Measurements from ENCODE around the gene C2CD2.
"Not testable (repeated sequence)": the region's sequence is repeated elsewhere in the genome, so short reads cannot be mapped to it uniquely, and the experiment has no call there.

C2CD2 gene

DNA sequence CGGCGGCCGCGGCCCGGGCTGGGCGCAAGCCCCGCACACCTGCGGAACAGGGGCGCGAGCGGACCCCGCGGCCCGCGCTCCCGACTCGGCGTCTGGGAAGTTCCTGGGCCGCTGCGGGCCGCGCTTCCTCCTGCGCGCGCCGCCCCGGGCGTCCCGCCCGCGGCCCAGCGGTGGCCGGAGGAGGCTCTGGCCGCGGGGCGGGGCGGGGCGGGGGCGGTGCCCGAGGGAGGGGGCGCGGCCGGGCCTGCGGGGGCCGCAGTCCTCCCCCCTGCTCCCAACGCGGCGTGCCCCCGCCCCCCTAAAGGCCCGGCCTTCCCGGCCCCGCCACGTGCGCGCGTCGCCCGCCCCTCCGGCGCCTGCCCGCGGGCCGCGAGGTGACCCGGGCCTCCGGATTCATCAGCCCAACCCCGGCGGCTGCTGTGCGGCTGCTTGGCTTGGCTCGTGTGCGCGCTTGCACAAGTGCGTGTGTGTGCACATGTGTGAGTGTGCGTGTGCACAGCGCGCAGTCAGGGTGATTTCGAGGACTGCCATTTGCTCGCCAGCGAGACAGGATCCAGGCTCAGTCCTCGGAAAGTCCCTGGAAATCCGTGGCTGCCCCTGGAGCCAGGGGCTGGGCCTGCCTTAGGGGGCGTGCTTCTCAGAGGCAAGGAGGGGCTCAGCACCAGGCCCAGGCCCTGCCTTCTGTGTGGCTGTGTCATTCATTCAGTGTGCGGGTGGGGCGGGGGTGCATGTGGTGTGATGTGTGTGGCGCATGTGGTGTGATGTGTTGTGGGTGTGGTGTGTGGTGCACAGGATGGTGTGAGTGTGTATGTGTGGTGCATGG lies at the start of gene C2CD2:
TSS of gene C2CD2 (minus strand) at position 188 of the 823 bp plus-strand sequence. CDS start 370 bp downstream, outside the sequence.
- DNase-seq (ENCODE audit: low spot score), result peak; percentile 42

GRCh38 chr21:42003051-42003461 lies 49.2 kb upstream of the C2CD2 start:
- DNase-seq (ENCODE audit: low spot score), result no peak

DNA sequence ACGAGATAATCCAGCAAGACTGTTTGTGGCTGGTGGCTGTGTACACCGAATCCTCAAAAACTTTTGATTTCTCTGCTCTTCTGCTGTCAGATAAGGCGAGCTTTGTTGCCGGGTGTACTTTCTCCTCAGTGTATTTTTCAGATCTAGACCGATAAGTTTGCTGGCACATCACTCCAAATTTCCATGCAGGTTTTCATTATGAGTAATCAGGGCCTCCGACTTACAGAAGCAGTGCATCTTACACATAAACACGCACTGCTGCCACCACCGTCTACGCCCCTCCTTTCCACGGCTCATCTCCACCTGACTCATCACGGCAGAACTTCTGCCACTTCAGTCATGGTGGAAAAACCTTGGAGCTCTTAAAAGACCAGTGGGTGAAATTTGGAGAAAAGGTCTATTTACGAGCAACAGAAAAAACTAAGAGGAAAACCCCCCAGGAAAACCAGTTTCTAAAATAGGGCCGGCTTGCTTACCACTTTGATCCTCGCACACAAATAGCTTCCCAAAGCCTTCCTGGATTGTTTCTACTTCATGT lies 48.7 kb upstream of the C2CD2 start:
- no peak for DNase-seq (ENCODE audit: low spot score)

DNA sequence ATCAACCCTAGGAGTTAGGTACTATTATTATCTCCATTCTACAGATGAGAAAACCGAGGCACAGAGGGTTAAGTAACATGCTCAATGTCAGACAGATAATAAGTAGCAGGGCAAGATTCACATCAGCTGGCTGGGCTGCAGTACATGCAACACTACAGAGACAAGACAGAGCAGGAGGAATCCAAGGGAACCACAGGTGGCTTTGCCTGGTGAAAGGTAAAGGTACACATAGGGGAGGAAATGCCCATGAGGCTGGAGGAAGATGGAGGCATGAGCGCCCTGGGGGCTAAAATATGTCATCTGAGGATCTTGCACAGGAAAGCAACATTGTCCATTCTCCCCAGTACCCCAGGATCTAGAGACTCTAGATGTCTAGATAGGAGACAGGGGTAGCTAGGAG lies 48.0 kb upstream of the C2CD2 start:
- DNase-seq (ENCODE audit: low spot score), result no peak

- no peak for DNase-seq (ENCODE audit: low spot score)
These were observed 47.1 kb upstream of the C2CD2 start for GRCh38 chr21:42000908-42001307.

GRCh38 chr21:41997657-41998056 lies 43.8 kb upstream of the C2CD2 start:
- DNase-seq (ENCODE audit: low spot score), result no peak

DNA sequence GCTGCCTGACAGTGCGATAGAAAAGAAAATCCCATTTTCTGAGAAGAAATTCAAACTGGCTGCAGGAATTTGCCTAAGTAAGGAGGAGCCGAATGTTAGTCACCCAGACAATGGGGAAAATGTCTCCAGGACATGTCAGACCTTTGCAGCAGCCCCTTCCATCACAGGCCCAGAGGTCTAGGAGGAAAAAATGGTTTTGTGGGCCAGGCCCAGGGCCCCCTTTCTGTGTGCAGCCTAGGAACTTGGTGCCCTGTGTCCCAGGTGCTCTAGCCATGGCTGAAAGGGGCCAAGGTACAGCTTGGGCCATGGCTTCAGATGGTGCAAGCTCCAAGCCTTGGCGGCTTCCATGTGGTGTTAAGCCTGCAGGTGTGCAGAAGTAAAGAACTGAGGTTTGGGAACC lies 41.8 kb upstream of the C2CD2 start:
- DNase-seq (ENCODE audit: low spot score), result no peak

- not testable (repeated sequence) for DNase-seq (ENCODE audit: low spot score)
These were observed 40.8 kb upstream of the C2CD2 start for GRCh38 chr21:41994613-41995012.

- DNase-seq (ENCODE audit: low spot score), result no peak
These were observed 39.9 kb upstream of the C2CD2 start for GRCh38 chr21:41993744-41994143.

GRCh38 chr21:41992576-41992975 lies 38.8 kb upstream of the C2CD2 start:
- no peak for DNase-seq (ENCODE audit: low spot score)

DNA sequence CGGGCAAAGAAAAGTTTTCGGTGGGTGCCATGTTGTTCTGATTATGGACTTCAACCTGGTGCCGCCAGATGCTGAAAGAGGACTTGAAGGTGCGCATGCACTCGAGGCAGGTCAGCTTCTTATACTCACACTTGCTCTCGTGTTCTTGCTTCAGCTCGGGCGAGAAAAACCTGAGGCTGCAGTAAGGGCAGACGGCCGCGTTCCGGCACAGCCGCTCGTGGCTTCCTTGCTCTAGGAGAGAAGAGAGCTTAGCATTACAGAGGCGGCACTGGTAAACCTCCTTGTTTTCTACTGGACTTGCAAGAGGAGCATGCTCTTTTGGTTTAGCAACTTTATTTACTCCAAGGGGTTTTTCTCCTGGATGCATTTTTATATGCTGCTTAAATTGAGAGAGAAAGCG lies 37.8 kb upstream of the C2CD2 start:
- no peak for DNase-seq (ENCODE audit: low spot score)

DNA sequence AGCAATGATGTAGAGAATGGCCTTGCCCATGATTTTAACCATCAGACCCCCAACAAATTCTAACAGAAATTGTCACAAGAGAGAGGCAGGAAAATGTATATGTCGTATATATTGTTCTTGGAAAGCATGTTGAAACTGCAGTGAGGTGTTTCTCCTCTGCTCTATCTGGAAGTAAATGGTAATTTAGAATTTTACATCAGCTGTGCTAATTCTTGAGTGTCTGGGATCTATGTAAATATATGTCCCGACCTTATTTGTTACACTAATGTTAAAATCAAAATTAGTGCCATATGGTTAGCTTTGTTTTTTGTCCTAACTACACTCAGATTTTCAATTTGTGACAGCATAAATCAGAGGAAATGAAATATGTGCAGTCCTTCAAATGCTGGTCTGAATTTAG lies 35.9 kb upstream of the C2CD2 start:
- no peak for DNase-seq (ENCODE audit: low spot score)

DNA sequence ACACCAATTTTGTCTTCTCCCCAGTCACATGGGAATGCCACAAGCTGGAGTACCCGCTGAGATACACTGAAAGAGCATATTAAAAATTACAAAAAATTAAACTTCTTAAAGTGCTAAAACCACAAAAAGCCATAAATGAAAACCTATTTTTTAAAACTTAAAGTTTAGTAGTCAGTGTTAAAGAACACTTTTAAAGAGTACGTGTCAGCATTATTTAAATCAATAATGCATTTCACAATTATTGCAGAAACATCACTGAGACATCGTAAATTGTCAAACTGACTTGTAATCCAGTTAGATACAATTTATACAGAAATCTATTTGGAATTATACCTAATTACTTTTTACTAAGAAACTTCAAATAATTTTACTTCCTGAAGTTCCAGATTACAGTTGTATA lies 33.5 kb upstream of the C2CD2 start:
- no peak for DNase-seq (ENCODE audit: low spot score)

DNA sequence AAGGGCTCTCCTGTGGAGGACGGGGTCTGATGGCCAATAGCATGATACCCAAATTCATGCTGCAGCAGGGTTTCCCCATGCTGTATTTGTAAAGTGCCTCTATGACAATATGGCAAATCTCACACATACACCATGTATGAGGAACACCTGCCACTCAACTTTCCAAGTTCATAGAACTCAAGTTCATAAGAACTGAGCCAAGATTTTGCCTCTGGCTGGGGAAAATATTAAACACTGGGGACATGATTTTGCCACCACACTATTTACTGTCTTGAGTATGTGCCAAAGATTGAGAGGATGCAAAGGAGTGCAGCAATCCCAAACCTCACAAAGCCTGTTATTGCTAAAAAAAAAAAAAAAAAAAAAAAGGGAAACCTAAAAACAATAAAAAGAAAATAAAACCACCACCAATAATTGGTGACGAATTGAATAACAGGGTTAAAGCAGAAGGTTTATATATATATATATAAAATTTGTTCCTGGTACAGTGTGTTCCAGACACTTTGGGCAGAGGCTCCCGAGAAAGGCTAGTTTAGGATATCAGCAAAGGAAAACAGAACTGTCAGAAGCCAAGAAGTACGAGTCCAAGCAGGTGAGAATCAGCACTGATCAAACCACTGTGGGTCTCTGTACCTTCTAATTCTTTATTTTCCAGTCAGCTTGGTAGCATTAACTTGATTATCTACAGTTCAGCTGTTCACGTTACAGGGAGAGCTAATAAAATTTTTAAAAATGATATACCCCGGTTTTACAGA lies 32.0 kb upstream of the C2CD2 start:
- no peak for DNase-seq (ENCODE audit: low spot score)

DNA sequence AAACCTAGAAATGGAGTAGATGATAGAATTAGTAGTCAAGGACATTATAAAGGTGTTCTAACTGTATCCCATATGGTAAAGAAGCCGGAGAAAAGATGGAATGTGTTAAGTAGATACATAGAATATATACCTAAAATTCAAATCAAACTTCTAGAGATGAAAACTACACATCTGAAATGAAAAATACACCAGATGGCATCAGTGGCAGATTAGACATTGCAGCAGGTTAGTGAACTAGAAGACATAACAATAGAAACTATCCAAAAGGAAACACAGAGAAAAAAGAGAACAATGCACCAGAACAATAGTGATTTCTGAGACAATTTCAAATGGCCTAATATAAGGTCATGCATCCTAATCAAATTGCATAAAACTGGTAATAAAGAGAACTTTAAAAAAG lies 29.4 kb upstream of the C2CD2 start:
- no peak for DNase-seq (ENCODE audit: low spot score)

GRCh38 chr21:41980561-41980960 lies 26.7 kb upstream of the C2CD2 start:
- DNase-seq (ENCODE audit: low spot score), result no peak

DNA sequence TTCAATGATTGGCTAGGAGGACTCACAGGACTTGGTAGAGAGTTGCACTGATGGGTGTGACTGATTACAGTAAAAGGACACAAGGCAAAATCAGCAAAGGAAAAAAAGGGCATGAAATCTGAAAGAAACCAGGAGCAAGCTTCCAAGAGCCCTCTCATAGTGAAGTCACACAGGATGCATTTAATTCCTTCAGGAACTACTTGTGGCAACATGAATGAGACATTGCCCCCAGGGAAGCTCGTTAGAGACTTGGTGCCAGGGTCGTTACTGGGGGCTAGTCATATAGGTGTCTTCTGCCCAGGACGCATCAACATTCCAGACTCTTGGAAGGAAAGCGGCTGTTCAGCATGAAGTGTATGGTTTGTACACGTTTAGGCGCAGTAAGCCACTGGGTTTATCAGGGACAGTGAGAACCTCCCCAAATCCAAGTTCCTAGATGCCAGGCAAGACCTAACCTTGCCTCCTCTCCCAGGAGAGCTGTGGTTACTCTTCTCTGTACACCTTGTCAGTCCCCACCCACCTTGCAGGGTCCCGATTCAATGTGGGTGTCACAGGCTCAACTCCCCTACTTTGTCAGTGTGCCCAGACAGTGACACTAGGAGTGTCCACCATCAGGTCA lies 26.0 kb upstream of the C2CD2 start:
- no peak for DNase-seq (ENCODE audit: low spot score)

GRCh38 chr21:41979335-41979734 lies 25.5 kb upstream of the C2CD2 start:
- no peak for DNase-seq (ENCODE audit: low spot score)

DNA sequence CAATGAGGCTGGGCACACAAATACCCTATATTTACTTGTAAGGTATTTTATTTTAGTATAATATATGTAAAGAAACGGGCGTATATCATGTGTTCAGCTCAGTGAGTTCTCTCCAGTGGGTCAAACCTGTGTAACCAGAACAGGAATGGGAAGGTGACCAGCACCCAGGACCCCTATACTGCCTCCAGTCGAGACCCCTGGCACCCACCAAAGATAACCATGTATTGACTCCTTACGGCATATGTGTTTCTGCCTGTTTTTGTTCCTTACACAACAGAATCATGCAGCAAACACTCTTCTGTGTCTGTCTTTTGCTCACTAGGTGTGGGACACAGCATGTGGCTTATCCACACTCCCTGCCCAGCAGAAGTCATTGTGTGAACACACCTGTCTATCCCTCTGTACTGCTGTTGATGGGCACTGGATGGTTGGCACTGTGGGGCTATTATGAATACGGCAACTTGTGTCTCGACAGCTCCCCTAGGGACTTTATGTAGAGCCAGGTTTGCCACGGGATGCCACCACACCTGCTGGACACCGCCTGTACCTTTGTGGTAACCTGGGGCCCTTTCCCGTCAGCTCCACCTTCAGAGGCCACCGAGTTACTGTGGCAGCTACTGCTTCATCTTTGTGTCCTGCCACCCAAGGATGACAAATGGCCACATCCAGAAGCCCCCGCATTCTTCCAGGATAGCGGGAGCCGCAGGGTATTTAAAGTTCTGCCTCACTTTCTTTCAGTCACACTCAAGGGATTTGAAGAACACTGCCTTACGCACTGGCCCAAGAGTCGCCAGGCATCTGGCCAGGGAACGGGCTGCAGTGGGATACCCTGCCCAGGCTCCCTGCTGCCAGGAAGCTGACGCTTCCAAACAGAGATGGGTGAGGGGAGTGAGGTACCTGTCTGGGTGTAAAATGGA lies 23.5 kb upstream of the C2CD2 start:
- DNase-seq (ENCODE audit: low spot score), result no peak

- DNase-seq (ENCODE audit: low spot score), result no peak
These were observed 22.8 kb upstream of the C2CD2 start for GRCh38 chr21:41976611-41977010.
